H1 (cell line): ENCODE data around the gene CD247. TPM values are rescaled to one million over a fixed set of nuclear protein-coding genes. Genes with fewer than 3 reads are reported as not detected.

ENCODE experiments used
- BACH1 ChIP-seq: IDR thresholded peaks from 2 replicates; pipeline ENCODE4 v1.6.1; 2012; ENCODE audit warnings: low read length, improper control_type of control experiment
- CREB1 ChIP-seq: IDR thresholded peaks from 2 replicates; pipeline ENCODE4 v1.6.1; 2012; ENCODE audit warnings: inconsistent platforms
- HDAC2 ChIP-seq, 2 experiments: fragments of 300-600 bp in 1 of 2; sonication (generic) in 1 of 2; IDR thresholded peaks; 2 replicates each; pipeline ENCODE4 v1.6.1; 2011 to 2012; ENCODE audit warnings: low read depth in 2 of 2, low read length in 2 of 2, mild to moderate bottlenecking in 2 of 2, moderate library complexity in 2 of 2, borderline replicate concordance in 1 of 2, inconsistent platforms in 1 of 2
- SIX5 ChIP-seq: IDR thresholded peaks from 2 replicates; pipeline ENCODE4 v1.6.1; 2011; ENCODE audit warnings: mild to moderate bottlenecking, low read depth, low read length
- USF2 ChIP-seq: IDR thresholded peaks from 2 replicates; pipeline ENCODE4 v1.6.1; 2011; ENCODE audit warnings: low read length, improper control_type of control experiment
- polyA plus RNA-seq, 7 experiments: library from polyadenylated mRNA; depleted of rRNA in 3 of 7; stranded (reverse) in 5 of 7; unstranded in 2 of 7; fragments of >200 nt in 5 of 7; fragments of 200-250 nt in 2 of 7; gene quantifications; 1 replicate in 5 of 7; 2 replicates in 1 of 7; 4 replicates in 1 of 7; pipeline versions ENCODE4 v1.2.1 to v1.2.3, GENCODE V29; 2011 to 2013; ENCODE audit warnings: missing spikeins in 2 of 7, mixed read lengths in 2 of 7
- total RNA-seq: library from RNA; stranded (reverse); fragmentation: NEBNext Ultra II Directional; extraction: Animal tissue kit (Norgen Biotek cat#: 25700); gene quantifications from 2 replicates; pipeline ENCODE4 v1.2.1, GENCODE V29; 2021

The CD247 gene
- total and polyA plus RNA-seq, 2 of the 8 experiments (the other 6 are each of a cell fraction or from before 2014, with no cell fraction given), result 2.0 to 2.2 TPM

GRCh38 chr1:167419245-167419644, 99.1 kb downstream of the CD247 start (continued):
- no peak for TF ChIP-seq BACH1
- TF ChIP-seq HDAC2 (IDR thresholded peaks at IDR 0.05; ENCODE audit: borderline replicate concordance in 1 of 2, low read depth in 2 of 2, low read length in 2 of 2), result no peak
- TF ChIP-seq USF2, result no peak
- no peak for TF ChIP-seq CREB1
- TF ChIP-seq SIX5, result no peak
